Effector memory CD4-positive, alpha-beta T cell (primary cell): ENCODE measurements around the gene APC2.
A peak's percentile ranks its signal among the peaks of the same experiment; 100 is the strongest.

Experiments
- DNase-seq, 3 donors: peaks; one replicate each; pipeline ENCODE4 v3.0.0-alpha.2; 2020
- H3K27ac ChIP-seq: 2 replicates; pipeline ENCODE4 v1.7.0; 2013; ENCODE audit warnings: mild to moderate bottlenecking, low read length, moderate library complexity; ENCODE audit not compliant: insufficient read depth, poor library complexity, severe bottlenecking
- H3K27me3 ChIP-seq: replicated peaks from 2 replicates; pipeline ENCODE4 v1.7.0; 2013; ENCODE audit warnings: mild to moderate bottlenecking, low read length; ENCODE audit not compliant: insufficient read depth, control insufficient read depth, poor library complexity, severe bottlenecking
- H3K36me3 ChIP-seq: 2 replicates; pipeline ENCODE4 v1.7.0; 2013; ENCODE audit warnings: mild to moderate bottlenecking, low read length, moderate library complexity; ENCODE audit not compliant: control insufficient read depth, insufficient read depth
- H3K4me1 ChIP-seq: 2 replicates; pipeline ENCODE4 v1.7.0; 2013; ENCODE audit warnings: low read length, mild to moderate bottlenecking; ENCODE audit not compliant: control insufficient read depth, insufficient read depth, poor library complexity, severe bottlenecking
- H3K4me3 ChIP-seq: 2 replicates; pipeline ENCODE4 v1.7.0; 2013; ENCODE audit warnings: low read length, low read depth, mild to moderate bottlenecking; ENCODE audit not compliant: insufficient read depth, poor library complexity, severe bottlenecking
- H3K9me3 ChIP-seq: 2 replicates; pipeline ENCODE4 v1.7.0; 2013; ENCODE audit warnings: mild to moderate bottlenecking, low read length, moderate library complexity; ENCODE audit not compliant: control insufficient read depth

The APC2 gene

GRCh38 chr19:1502433-1503088 lies 52.6 kb downstream of the APC2 start:
- Histone ChIP-seq H3K4me1 (peaks cover 7% of the 10 kb centered on the region), H3K9me3 (no peaks in the 10 kb centered on the region), H3K36me3 (no peaks in the 10 kb centered on the region), H3K4me3 (no peak overlapping the region), H3K27me3 (peaks cover 5% of the 10 kb centered on the region), H3K27ac (no peak overlapping the region)
- DNase-seq: no peak

GRCh38 chr19:1503089-1503924 lies 53.4 kb downstream of the APC2 start:
- H3K27ac ChIP-seq: no peak overlapping the region
- peaks cover 7% of the 10 kb centered on the region for H3K4me1 ChIP-seq
- H3K27me3 ChIP-seq: peaks cover 5% of the 10 kb centered on the region
- DNase-seq: peak in 2 of 3 donors; percentile 24 to 51
- no peaks in the 10 kb centered on the region for H3K9me3 ChIP-seq
- no peaks in the 10 kb centered on the region for H3K36me3 ChIP-seq
- peak overlapping the region; percentile 9 for H3K4me3 ChIP-seq

- peaks cover 5% of the 10 kb centered on the region for H3K27me3 ChIP-seq
- peaks cover 7% of the 10 kb centered on the region for H3K4me1 ChIP-seq
- no peak overlapping the region for H3K4me3 ChIP-seq
Observed at GRCh38 chr19:1503925-1504773, 54.2 kb downstream of the APC2 start.

GRCh38 chr19:1505012-1505411 lies 55.1 kb downstream of the APC2 start:
- DNase-seq: no peak
- H3K36me3 ChIP-seq: no peaks in the 10 kb centered on the region
- no peak overlapping the region for H3K4me3 ChIP-seq
- peaks cover 7% of the 10 kb centered on the region for H3K4me1 ChIP-seq
- no peak overlapping the region for H3K27ac ChIP-seq
- H3K27me3 ChIP-seq: peaks cover 5% of the 10 kb centered on the region
- no peaks in the 10 kb centered on the region for H3K9me3 ChIP-seq

More at GRCh38 chr19:1503925-1504773, 54.2 kb downstream of the APC2 start:
- H3K27ac ChIP-seq: no peak overlapping the region
- DNase-seq: no peak
- no peaks in the 10 kb centered on the region for H3K36me3 ChIP-seq
- H3K9me3 ChIP-seq: no peaks in the 10 kb centered on the region

- no peak for DNase-seq
- H3K4me3 ChIP-seq: no peak overlapping the region
- no peaks in the 10 kb centered on the region for H3K36me3 ChIP-seq
- H3K27me3 ChIP-seq: peaks cover 5% of the 10 kb centered on the region
- H3K4me1 ChIP-seq: peaks cover 7% of the 10 kb centered on the region
- no peak overlapping the region for H3K27ac ChIP-seq
- H3K9me3 ChIP-seq: no peaks in the 10 kb centered on the region
Observed at GRCh38 chr19:1505991-1506881, 56.3 kb downstream of the APC2 start.

GRCh38 chr19:1507192-1507660 lies 57.3 kb downstream of the APC2 start:
- H3K4me3 ChIP-seq: peak overlapping the region; percentile 14

GRCh38 chr19:1507763-1508506 lies 58.0 kb downstream of the APC2 start:
- Histone ChIP-seq H3K4me3 (peak overlapping the region; percentile 14), H3K36me3 (no peaks in the 10 kb centered on the region), H3K27me3 (peaks cover 5% of the 10 kb centered on the region), H3K4me1 (peaks cover 7% of the 10 kb centered on the region), H3K9me3 (no peaks in the 10 kb centered on the region), H3K27ac (peak overlapping the region; percentile 29)
- peak; percentile 84 to 86 (median 86) for DNase-seq

More at GRCh38 chr19:1507192-1507660, 57.3 kb downstream of the APC2 start:
- Histone ChIP-seq H3K4me1 (peaks cover 7% of the 10 kb centered on the region), H3K27me3 (peaks cover 5% of the 10 kb centered on the region), H3K36me3 (no peaks in the 10 kb centered on the region), H3K27ac (peak overlapping the region; percentile 29), H3K9me3 (no peaks in the 10 kb centered on the region)
- DNase-seq: no peak

GRCh38 chr19:1508507-1508856 lies 58.6 kb downstream of the APC2 start:
- no peak overlapping the region for H3K27ac ChIP-seq
- H3K4me3 ChIP-seq: no peak overlapping the region
- DNase-seq: no peak
- no peaks in the 10 kb centered on the region for H3K27me3 ChIP-seq
- no peaks in the 10 kb centered on the region for H3K9me3 ChIP-seq
- no peaks in the 10 kb centered on the region for H3K36me3 ChIP-seq
- H3K4me1 ChIP-seq: peaks cover 11% of the 10 kb centered on the region
